Measurements from ENCODE around the gene SP6. TPM values are rescaled to one million over a fixed set of nuclear protein-coding genes. Genes with fewer than 3 reads are reported as not detected.

SP6 gene
- total and polyA plus RNA-seq, 4 donors, result 0.03 to 0.09 (median 0.06) TPM

DNA sequence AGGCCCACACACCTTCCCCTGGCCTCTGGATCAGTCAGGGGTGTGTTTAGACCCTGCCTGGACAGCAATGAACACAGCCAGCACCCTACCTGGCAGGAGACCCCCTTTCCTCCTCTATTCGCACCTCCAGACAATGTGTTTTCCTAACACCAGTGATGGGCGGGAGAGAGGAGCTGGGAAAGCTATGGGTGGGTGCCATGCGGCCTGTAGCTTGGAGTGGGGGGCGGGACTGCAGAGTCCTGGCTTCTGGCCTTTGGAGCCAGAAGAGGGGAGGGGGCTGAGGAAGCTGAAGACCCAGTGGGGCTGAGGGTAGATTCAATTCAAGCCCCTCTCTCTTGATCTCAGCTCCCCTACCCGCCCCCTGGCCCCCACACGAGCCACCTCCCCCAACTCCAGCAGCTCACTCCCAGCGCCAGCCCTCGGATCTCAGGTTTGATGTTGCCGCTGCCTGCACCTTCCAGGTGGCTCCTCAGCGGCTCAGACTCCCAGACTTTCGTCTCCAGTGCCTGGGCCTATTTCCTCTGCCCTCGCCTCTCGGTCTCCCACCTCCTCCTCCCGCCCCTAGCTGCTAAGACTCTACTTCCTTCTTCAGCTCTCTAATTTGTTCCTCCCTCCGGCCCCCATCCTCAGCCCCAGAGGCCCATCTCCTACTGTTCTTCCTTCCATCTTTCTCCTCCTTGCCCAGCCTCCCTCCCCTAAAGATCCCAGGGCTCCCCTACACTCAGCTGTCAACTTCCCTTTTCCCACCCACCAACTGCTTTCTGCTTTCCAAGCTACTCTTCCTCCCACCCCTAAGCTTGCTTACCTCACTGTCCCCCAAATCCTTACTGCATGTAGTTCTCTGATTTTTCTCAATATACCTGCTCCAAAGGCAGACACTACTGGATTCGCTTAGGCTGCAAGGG, 6.8 kb upstream of the SP6 start (continued):
- TF ChIP-seq, protein P1, sequence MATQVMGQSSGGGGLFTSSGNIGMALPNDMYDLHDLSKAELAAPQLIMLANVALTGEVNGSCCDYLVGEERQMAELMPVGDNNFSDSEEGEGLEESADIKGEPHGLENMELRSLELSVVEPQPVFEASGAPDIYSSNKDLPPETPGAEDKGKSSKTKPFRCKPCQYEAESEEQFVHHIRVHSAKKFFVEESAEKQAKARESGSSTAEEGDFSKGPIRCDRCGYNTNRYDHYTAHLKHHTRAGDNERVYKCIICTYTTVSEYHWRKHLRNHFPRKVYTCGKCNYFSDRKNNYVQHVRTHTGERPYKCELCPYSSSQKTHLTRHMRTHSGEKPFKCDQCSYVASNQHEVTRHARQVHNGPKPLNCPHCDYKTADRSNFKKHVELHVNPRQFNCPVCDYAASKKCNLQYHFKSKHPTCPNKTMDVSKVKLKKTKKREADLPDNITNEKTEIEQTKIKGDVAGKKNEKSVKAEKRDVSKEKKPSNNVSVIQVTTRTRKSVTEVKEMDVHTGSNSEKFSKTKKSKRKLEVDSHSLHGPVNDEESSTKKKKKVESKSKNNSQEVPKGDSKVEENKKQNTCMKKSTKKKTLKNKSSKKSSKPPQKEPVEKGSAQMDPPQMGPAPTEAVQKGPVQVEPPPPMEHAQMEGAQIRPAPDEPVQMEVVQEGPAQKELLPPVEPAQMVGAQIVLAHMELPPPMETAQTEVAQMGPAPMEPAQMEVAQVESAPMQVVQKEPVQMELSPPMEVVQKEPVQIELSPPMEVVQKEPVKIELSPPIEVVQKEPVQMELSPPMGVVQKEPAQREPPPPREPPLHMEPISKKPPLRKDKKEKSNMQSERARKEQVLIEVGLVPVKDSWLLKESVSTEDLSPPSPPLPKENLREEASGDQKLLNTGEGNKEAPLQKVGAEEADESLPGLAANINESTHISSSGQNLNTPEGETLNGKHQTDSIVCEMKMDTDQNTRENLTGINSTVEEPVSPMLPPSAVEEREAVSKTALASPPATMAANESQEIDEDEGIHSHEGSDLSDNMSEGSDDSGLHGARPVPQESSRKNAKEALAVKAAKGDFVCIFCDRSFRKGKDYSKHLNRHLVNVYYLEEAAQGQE (IDR thresholded peaks at IDR 0.05), result no peak
- no peak for TF ChIP-seq RXRA (IDR thresholded peaks at IDR 0.05)
- no peak for TF ChIP-seq SP1 (IDR thresholded peaks at IDR 0.05)
- TF ChIP-seq HNF4A (conservative IDR thresholded peaks at IDR 0.05), result no peak
- TF ChIP-seq FOXA2 (IDR thresholded peaks at IDR 0.05), result no peak
- TF ChIP-seq NR2F2 (IDR thresholded peaks at IDR 0.05), result no peak

DNA sequence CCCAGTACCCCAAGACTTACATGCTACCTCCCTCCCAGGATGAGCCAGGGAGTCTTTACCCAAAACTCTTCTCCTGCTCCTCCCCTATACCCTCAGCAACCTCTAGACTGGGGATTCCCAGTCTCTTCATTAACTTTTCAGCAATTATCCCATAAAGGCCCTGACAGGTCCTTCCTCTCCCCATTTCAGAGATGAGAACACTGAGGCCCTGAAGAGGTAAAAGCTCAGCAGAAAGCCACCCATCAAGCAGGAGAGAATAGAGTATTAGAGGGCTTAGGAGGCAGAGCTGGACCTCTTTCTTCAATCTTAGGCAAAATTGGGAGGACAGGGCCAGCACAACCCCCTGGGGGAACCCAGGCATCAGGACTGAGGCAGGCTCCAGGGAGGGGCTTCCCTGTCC, 5.9 kb upstream of the SP6 start:
- Histone ChIP-seq H3K9ac (ENCODE audit: low read depth in 1 of 2, low read length in 2 of 2) (no peak overlapping the region), H3K27ac (ENCODE audit: low read depth in 1 of 2, low read length in 2 of 2) (no peak overlapping the region), H3K4me1 (ENCODE audit: control insufficient read depth in 4 of 4, insufficient read depth in 4 of 4, low read length in 3 of 4) (no peaks in the 10 kb centered on the region), H3K27me3 (ENCODE audit: control insufficient read depth in 4 of 4, insufficient read depth in 4 of 4, low read length in 3 of 4) (peaks cover 0 to 11% (median 6%) of the 10 kb centered on the region in 4 donors), H3K4me3 (ENCODE audit: low read depth in 1 of 3, low read length in 3 of 3) (no peak overlapping the region), H3K36me3 (ENCODE audit: control insufficient read depth in 4 of 4, insufficient read depth in 3 of 4, low read depth in 1 of 4, low read length in 3 of 4) (no peaks in the 10 kb centered on the region), H3K9me3 (ENCODE audit: control insufficient read depth in 4 of 4, low read length in 3 of 4) (no peaks in the 10 kb centered on the region)
- DNase-seq (ENCODE audit: low spot score), result no peak
- no peak for TF ChIP-seq RAD21 (IDR thresholded peaks at IDR 0.05)
- TF ChIP-seq FOXA2 (IDR thresholded peaks at IDR 0.05), result no peak
- TF ChIP-seq FOXA1 (IDR thresholded peaks at IDR 0.05), result no peak
- TF ChIP-seq, protein P2, sequence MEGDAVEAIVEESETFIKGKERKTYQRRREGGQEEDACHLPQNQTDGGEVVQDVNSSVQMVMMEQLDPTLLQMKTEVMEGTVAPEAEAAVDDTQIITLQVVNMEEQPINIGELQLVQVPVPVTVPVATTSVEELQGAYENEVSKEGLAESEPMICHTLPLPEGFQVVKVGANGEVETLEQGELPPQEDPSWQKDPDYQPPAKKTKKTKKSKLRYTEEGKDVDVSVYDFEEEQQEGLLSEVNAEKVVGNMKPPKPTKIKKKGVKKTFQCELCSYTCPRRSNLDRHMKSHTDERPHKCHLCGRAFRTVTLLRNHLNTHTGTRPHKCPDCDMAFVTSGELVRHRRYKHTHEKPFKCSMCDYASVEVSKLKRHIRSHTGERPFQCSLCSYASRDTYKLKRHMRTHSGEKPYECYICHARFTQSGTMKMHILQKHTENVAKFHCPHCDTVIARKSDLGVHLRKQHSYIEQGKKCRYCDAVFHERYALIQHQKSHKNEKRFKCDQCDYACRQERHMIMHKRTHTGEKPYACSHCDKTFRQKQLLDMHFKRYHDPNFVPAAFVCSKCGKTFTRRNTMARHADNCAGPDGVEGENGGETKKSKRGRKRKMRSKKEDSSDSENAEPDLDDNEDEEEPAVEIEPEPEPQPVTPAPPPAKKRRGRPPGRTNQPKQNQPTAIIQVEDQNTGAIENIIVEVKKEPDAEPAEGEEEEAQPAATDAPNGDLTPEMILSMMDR (IDR thresholded peaks at IDR 0.05; ENCODE audit: low read depth, low read length, missing input control), result no peak
- no peak for TF ChIP-seq GABPA (IDR thresholded peaks at IDR 0.05 in 1 of 2, conservative IDR thresholded peaks at IDR 0.05 in 1 of 2)

DNA sequence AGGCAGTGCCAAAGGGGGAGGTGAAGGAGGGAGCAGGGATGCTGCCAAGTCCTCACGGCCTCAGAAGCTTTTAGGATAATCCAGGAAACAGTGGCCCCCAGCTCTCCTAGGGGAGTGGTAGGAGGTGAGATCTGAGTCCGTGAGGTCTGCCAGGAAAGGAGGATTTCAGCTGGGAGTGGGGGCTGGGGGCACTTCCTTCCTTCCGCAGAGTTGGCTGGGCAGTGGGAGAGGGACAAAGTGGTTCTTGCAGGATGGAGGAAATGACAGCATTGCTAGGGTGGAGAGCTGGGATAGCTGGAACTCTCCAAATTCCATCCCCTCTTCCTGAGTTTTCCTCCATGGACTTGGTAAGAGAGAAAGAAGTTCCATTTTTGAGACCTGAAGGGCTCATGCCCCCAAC, 4.8 kb upstream of the SP6 start:
- 57% methylated on average over 3 of the region's 3 CpGs for WGBS
- peaks cover 0 to 11% (median 8%) of the 10 kb centered on the region in 4 donors for H3K27me3 ChIP-seq (ENCODE audit: control insufficient read depth in 4 of 4, insufficient read depth in 4 of 4, low read length in 3 of 4)
- DNase-seq (ENCODE audit: low spot score), result no peak
- H3K36me3 ChIP-seq (ENCODE audit: control insufficient read depth in 4 of 4, insufficient read depth in 3 of 4, low read depth in 1 of 4, low read length in 3 of 4), result no peaks in the 10 kb centered on the region
- no peak overlapping the region for H3K9ac ChIP-seq (ENCODE audit: low read depth in 1 of 2, low read length in 2 of 2)
- H3K27ac ChIP-seq (ENCODE audit: low read depth in 1 of 2, low read length in 2 of 2), result no peak overlapping the region
- H3K4me3 ChIP-seq (ENCODE audit: low read depth in 1 of 3, low read length in 3 of 3), result no peak overlapping the region
- peaks cover 3 to 5% (median 4%) of the 10 kb centered on the region in 4 donors for H3K4me1 ChIP-seq (ENCODE audit: control insufficient read depth in 4 of 4, insufficient read depth in 4 of 4, low read length in 3 of 4)
- H3K9me3 ChIP-seq (ENCODE audit: control insufficient read depth in 4 of 4, low read length in 3 of 4), result no peaks in the 10 kb centered on the region
- TF ChIP-seq FOXA1 (IDR thresholded peaks at IDR 0.05), result no peak
- TF ChIP-seq GABPA (IDR thresholded peaks at IDR 0.05 in 1 of 2, conservative IDR thresholded peaks at IDR 0.05 in 1 of 2), result no peak
- TF ChIP-seq JUND (IDR thresholded peaks at IDR 0.05), result no peak
- no peak for TF ChIP-seq TAF1 (conservative IDR thresholded peaks at IDR 0.05)
- TF ChIP-seq, protein P2 (IDR thresholded peaks at IDR 0.05; ENCODE audit: low read depth, low read length, missing input control), result no peak
- TF ChIP-seq, protein P3, sequence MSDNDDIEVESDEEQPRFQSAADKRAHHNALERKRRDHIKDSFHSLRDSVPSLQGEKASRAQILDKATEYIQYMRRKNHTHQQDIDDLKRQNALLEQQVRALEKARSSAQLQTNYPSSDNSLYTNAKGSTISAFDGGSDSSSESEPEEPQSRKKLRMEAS (IDR thresholded peaks at IDR 0.05), result no peak
- TF ChIP-seq HNF4A (conservative IDR thresholded peaks at IDR 0.05), result no peak
- TF ChIP-seq, protein P1 (IDR thresholded peaks at IDR 0.05), result no peak
- TF ChIP-seq NR2F2 (IDR thresholded peaks at IDR 0.05), result no peak
- no peak for TF ChIP-seq YY1 (IDR thresholded peaks at IDR 0.05)

All from liver (tissue), 9 donors.